HepG2 (cell line): ENCODE measurements around the gene EARS2. TPM values are rescaled to one million over a fixed set of nuclear protein-coding genes. Genes with fewer than 3 reads are reported as not detected.

ENCODE experiments used
- BHLHE40 ChIP-seq: IDR thresholded peaks from 2 replicates; pipeline ENCODE4 v1.6.1; 2011; ENCODE audit warnings: low read length, improper control_type of control experiment
- CHD2 ChIP-seq: IDR thresholded peaks from 2 replicates; pipeline ENCODE4 v1.6.1; 2011; ENCODE audit warnings: low read depth, low read length, improper control_type of control experiment
- GATAD1 ChIP-seq: IDR thresholded peaks from 2 replicates; pipeline ENCODE4 v1.6.1; 2016; ENCODE audit warnings: missing genetic modification reagents, missing compliant biosample characterization
- KMT2B ChIP-seq: IDR thresholded peaks from 2 replicates; pipeline ENCODE4 v1.6.1; 2016; ENCODE audit warnings: missing genetic modification reagents, missing compliant biosample characterization
- MXD4 ChIP-seq: IDR thresholded peaks from 2 replicates; pipeline ENCODE4 v1.6.1; 2016; ENCODE audit warnings: mild to moderate bottlenecking, missing biosample characterization, missing genetic modification reagents
- SMAD1 ChIP-seq: sonication (generic); formaldehyde crosslinking; IDR thresholded peaks from 2 replicates; pipeline ENCODE4 v1.4.0; 2020; ENCODE audit warnings: missing genetic modification reagents, low read depth, mild to moderate bottlenecking, borderline replicate concordance
- SMARCE1 ChIP-seq: fragments of 450-650 bp; IDR thresholded peaks from 2 replicates; pipeline ENCODE4 v1.6.1; 2017; ENCODE audit warnings: borderline replicate concordance
- SMYD3 ChIP-seq: sonication (generic); formaldehyde crosslinking; IDR thresholded peaks from 2 replicates; pipeline ENCODE4 v1.8.1; 2023; ENCODE audit warnings: mild to moderate bottlenecking, missing genetic modification reagents
- SP140L ChIP-seq: sonication (generic); formaldehyde crosslinking; IDR thresholded peaks from 2 replicates; pipeline ENCODE4 v1.4.0; 2020; ENCODE audit warnings: missing genetic modification reagents, borderline replicate concordance
- ZBTB20 ChIP-seq: sonication (generic); formaldehyde crosslinking; IDR thresholded peaks from 2 replicates; pipeline ENCODE4 v1.8.1; 2023; ENCODE audit warnings: missing genetic modification reagents, low read depth, mild to moderate bottlenecking, borderline replicate concordance
- ZFP36 ChIP-seq: fragments of 150-350 bp; IDR thresholded peaks from 2 replicates; pipeline ENCODE4 v1.6.1; 2018; ENCODE audit warnings: borderline replicate concordance, low read length, low read depth; ENCODE audit not compliant: partially characterized antibody
- ZFYVE20 ChIP-seq: sonication (generic); formaldehyde crosslinking; IDR thresholded peaks from 2 replicates; pipeline ENCODE4 v1.8.0; 2023; ENCODE audit warnings: low read depth, mild to moderate bottlenecking, moderate library complexity, missing genetic modification reagents, borderline replicate concordance
- ZNF276 ChIP-seq: sonication (generic); formaldehyde crosslinking; IDR thresholded peaks from 2 replicates; pipeline ENCODE4 v1.4.0; 2020; ENCODE audit warnings: mild to moderate bottlenecking, low read depth, missing genetic modification reagents
- ZNF513 ChIP-seq: sonication (generic); formaldehyde crosslinking; conservative IDR thresholded peaks from 2 replicates; pipeline ENCODE4 v1.5.0; 2020; ENCODE audit warnings: missing genetic modification reagents
- ZNF609 ChIP-seq: sonication (generic); formaldehyde crosslinking; IDR thresholded peaks from 2 replicates; pipeline ENCODE4 v1.4.0; 2020; ENCODE audit warnings: mild to moderate bottlenecking, missing genetic modification reagents, borderline replicate concordance
- ZNF674 ChIP-seq: sonication (generic); formaldehyde crosslinking; IDR thresholded peaks from 2 replicates; pipeline ENCODE4 v1.5.0; 2020; ENCODE audit warnings: low read depth, mild to moderate bottlenecking, missing genetic modification reagents
- ZNF773 ChIP-seq: sonication (generic); formaldehyde crosslinking; IDR thresholded peaks from 2 replicates; pipeline ENCODE4 v1.4.0; 2020; ENCODE audit warnings: missing genetic modification reagents, borderline replicate concordance
- ZSCAN5A ChIP-seq: sonication (generic); formaldehyde crosslinking; IDR thresholded peaks from 2 replicates; pipeline ENCODE4 v1.8.0; 2022; ENCODE audit warnings: mild to moderate bottlenecking, missing genetic modification reagents, borderline replicate concordance
- polyA plus RNA-seq, 8 experiments: library from polyadenylated mRNA; depleted of rRNA in 3 of 8; stranded (reverse) in 7 of 8; unstranded in 1 of 8; fragments of >200 nt; fragmentation: Illumina TruSeq in 4 of 8; extraction: Trizol in 4 of 8; gene quantifications; 2 replicates each; pipeline versions ENCODE4 v1.2.1 to v1.2.3, GENCODE V29; 2011 to 2016; ENCODE audit warnings: low read depth in 4 of 8, missing spikeins in 1 of 8, mixed read lengths in 1 of 8; ENCODE audit not compliant: insufficient read depth in 1 of 8
- total RNA-seq, 5 experiments: library from RNA; depleted of rRNA; stranded (reverse); fragments of >200 nt; fragmentation: Illumina TruSeq; extraction: Trizol; gene quantifications; 2 replicates each; pipeline ENCODE4 v1.2.3, GENCODE V29; 2016; ENCODE audit warnings: low read depth in 1 of 5

The EARS2 gene
- total and polyA plus RNA-seq, 2 of the 13 experiments (the other 11 are each of a cell fraction or from before 2014, with no cell fraction given), result 49.4 to 80.4 TPM

GRCh38 chr16:23556881-23557778 is at the start of gene EARS2, which contains the start of gene UBFD1 (continued):
- peak; percentile 65; the same call in 1 of the 2 replicates for TF ChIP-seq ZNF609 (CRISPR knock-in tag)
- TF ChIP-seq KMT2B (CRISPR knock-in tag), result peak; percentile 89
- TF ChIP-seq ZFYVE20 (CRISPR knock-in tag), result no peak
- TF ChIP-seq ZSCAN5A (CRISPR knock-in tag), result peak; percentile 93
- TF ChIP-seq ZBTB20, result peak; percentile 58
- peak; percentile 45 for TF ChIP-seq BHLHE40
- TF ChIP-seq ZFP36, result peak; percentile 29
- TF ChIP-seq SMAD1 (CRISPR knock-in tag), result peak; percentile 100
- TF ChIP-seq ZNF276 (CRISPR knock-in tag), result peak; percentile 94; the same call in 1 of the 2 replicates
- peak; percentile 96 for TF ChIP-seq ZNF773
- no peak; the same call in none of the 2 replicates for TF ChIP-seq SP140L (CRISPR knock-in tag)
- TF ChIP-seq CHD2, result peak; percentile 28; the same call in 1 of the 2 replicates
- peak; percentile 88; the same call in 1 of the 2 replicates for TF ChIP-seq ZNF513 (CRISPR knock-in tag)
- no peak for TF ChIP-seq SMARCE1
- peak; percentile 99 for TF ChIP-seq MXD4 (CRISPR knock-in tag)
- peak; percentile 95 for TF ChIP-seq GATAD1 (CRISPR knock-in tag)
- TF ChIP-seq SMYD3 (CRISPR knock-in tag), result peak; percentile 64
- no peak for TF ChIP-seq ZNF674 (CRISPR knock-in tag)
